Transverse colon (tissue), 4 donors: Measurements from ENCODE around the gene IVD. TPM values are rescaled to one million over a fixed set of nuclear protein-coding genes. Genes with fewer than 3 reads are reported as not detected.

Experiments
- DNase-seq: peaks from one replicate; pipeline ENCODE4 v3.0.0-alpha.2; 2019
- H3K27ac ChIP-seq, 4 donors: fragments of 200-600 bp; sonication (generic); 2 replicates each; pipeline ENCODE4 v1.5.1; 2016 to 2018; ENCODE audit warnings: inconsistent platforms in 4 of 4
- H3K27me3 ChIP-seq: fragments of 200-600 bp; sonication (generic); 2 replicates; pipeline ENCODE4 v1.5.1; 2017; ENCODE audit warnings: inconsistent platforms
- H3K36me3 ChIP-seq, 4 donors: fragments of 200-600 bp; sonication (generic); 2 replicates each; pipeline ENCODE4 v1.5.1; 2017 to 2019; ENCODE audit warnings: inconsistent platforms in 4 of 4
- H3K4me1 ChIP-seq, 4 donors: fragments of 200-600 bp; sonication (generic); 2 replicates each; pipeline ENCODE4 v1.5.1; 2017 to 2020; ENCODE audit warnings: inconsistent platforms in 4 of 4
- H3K4me3 ChIP-seq, 4 donors: fragments of 200-600 bp; sonication (generic); 1 replicate in 1 of 4; 2 replicates in 3 of 4; pipeline versions ENCODE4 v1.5.1 to v1.6.1; 2017 to 2019; ENCODE audit warnings: inconsistent platforms in 4 of 4
- H3K9me3 ChIP-seq, 2 donors: fragments of 200-600 bp; sonication (generic); 2 replicates each; pipeline ENCODE4 v1.5.1; 2017 to 2019; ENCODE audit warnings: inconsistent platforms in 2 of 2
- EP300 ChIP-seq: sonication (generic); formaldehyde crosslinking; IDR thresholded peaks from one replicate; pipeline ENCODE4 v1.6.1; 2017; ENCODE audit warnings: antibody characterized with exemption, low read depth
- POLR2A ChIP-seq: fragments of 450-650 bp; IDR thresholded peaks from one replicate; pipeline ENCODE4 v1.6.1; 2016; ENCODE audit warnings: antibody characterized with exemption, mild to moderate bottlenecking, moderate library complexity
- POLR2AphosphoS5 ChIP-seq, 3 donors: sonication (generic); formaldehyde crosslinking; IDR thresholded peaks; one replicate each; pipeline ENCODE4 v1.6.1; 2016; ENCODE audit warnings: antibody characterized with exemption in 3 of 3
- WGBS, 2 donors: methylation state at CpG; one replicate each; pipeline ENCODE4 v1.1.5; 2018; ENCODE audit warnings: low coverage in 1 of 2; 5-methylcytosine and 5-hydroxymethylcytosine counted together
- in situ Hi-C, 4 donors: fragments of 200-750 bp; cut with MboI; loops; one replicate each; pipeline versions ENCODE4 v1.15.0 to v1.15.1; 2017; ENCODE audit warnings: low sequenced_read_pairs in 3 of 4, low pct_ligation_motif_present in 1 of 4, low pct_unique_long_range_greater_than_20kb in 1 of 4
- intact Hi-C: fragments of 100-400 bp; cut with DNase I; formaldehyde crosslinking; loops from one replicate; pipeline ENCODE4 v1.15.1; 2023; ENCODE audit warnings: low total_unique reads
- total RNA-seq, 4 donors: library from RNA; depleted of rRNA; stranded (reverse); fragments of >200 nt; gene quantifications; one replicate each; pipeline ENCODE4 v1.1.0, GENCODE V29; 2016
- TF ChIP-seq, protein P1 (sequence below), 5 experiments: fragments of 200-600 bp in 3 of 5; fragments of 450-650 bp in 2 of 5; sonication (generic) in 3 of 5; IDR thresholded peaks; 1 replicate in 2 of 5; 2 replicates in 3 of 5; pipeline ENCODE4 v1.5.1; 2016 to 2017; ENCODE audit warnings: antibody characterized with exemption in 5 of 5, inconsistent platforms in 3 of 5, mild to moderate bottlenecking in 2 of 5, moderate library complexity in 1 of 5

IVD gene
- total RNA-seq, 4 donors from 2014 or later, result 51.4 to 122 (median 58.7) TPM

DNA sequence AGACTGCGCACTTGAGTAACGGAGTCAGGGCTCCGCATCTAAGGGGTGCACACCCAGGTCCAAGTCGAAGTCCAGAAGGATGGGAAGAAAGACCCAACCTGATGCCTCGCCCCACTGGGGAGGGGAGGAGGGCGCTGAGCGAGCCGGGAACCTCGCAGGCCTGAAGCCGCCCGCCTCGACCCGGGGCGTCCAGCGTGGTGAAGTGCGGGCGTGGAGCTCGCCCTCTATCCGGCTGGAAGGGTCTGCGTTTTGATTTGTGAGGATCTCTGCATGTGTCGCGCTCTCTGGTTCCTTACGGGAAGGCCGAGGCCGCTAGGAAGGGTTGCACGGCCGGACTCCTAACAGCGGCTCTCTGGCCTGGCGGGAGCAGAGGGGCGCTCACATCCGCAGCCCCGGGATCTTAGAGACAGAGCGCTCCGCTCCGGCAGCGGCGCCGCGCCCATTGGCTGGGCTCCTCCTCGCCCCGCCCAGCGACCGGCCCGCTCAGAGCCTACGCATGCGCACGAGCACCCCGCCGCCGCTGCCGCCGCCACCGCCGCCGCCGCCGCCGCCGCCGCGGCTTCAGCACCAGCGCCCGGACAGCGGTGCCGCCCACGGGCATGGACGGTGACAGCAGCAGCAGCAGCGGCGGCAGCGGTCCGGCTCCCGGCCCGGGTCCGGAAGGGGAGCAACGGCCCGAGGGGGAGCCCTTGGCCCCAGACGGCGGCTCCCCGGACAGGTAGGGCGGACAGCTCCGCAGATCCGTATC is 47.7 kb upstream of the IVD start, which contains the start of gene DISP2:
Gene DISP2 (plus strand): TSS at position 497 of the 748 bp plus-strand sequence. CDS start 103 bp downstream, at position 600.
- 3% methylated on average over 44 of the region's 82 CpGs; no CpG with 5 or more reads in 1 of the 2 donors for WGBS, 2 donors
- Histone ChIP-seq H3K4me1 (peaks cover 18 to 47% (median 30%) of the 10 kb centered on the region in 4 donors), H3K27ac (peak within 1 kb of the TSS; percentile 78 to 98 (median 87)), H3K4me3 (peak within 1 kb of the TSS; percentile 28 to 57 (median 34)), H3K9me3 (no peaks in the 10 kb centered on the region), H3K36me3 (peaks cover 0 to 5% (median 0%) of the 10 kb centered on the region in 4 donors), H3K27me3 (no peaks in the 10 kb centered on the region)
- TF ChIP-seq POLR2A, result peak; percentile 80
- TF ChIP-seq, protein P1, sequence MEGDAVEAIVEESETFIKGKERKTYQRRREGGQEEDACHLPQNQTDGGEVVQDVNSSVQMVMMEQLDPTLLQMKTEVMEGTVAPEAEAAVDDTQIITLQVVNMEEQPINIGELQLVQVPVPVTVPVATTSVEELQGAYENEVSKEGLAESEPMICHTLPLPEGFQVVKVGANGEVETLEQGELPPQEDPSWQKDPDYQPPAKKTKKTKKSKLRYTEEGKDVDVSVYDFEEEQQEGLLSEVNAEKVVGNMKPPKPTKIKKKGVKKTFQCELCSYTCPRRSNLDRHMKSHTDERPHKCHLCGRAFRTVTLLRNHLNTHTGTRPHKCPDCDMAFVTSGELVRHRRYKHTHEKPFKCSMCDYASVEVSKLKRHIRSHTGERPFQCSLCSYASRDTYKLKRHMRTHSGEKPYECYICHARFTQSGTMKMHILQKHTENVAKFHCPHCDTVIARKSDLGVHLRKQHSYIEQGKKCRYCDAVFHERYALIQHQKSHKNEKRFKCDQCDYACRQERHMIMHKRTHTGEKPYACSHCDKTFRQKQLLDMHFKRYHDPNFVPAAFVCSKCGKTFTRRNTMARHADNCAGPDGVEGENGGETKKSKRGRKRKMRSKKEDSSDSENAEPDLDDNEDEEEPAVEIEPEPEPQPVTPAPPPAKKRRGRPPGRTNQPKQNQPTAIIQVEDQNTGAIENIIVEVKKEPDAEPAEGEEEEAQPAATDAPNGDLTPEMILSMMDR (IDR thresholded peaks at IDR 0.05), result peak in 1 of 5 experiments; percentile 10
- TF ChIP-seq POLR2AphosphoS5 (IDR thresholded peaks at IDR 0.05), result peak in 2 of 3 donors; percentile 58 to 61
- TF ChIP-seq EP300, result no peak
- in situ Hi-C loops (no loop called here), intact Hi-C loops (no loop called here)
- peak; percentile 92 for DNase-seq

DNA sequence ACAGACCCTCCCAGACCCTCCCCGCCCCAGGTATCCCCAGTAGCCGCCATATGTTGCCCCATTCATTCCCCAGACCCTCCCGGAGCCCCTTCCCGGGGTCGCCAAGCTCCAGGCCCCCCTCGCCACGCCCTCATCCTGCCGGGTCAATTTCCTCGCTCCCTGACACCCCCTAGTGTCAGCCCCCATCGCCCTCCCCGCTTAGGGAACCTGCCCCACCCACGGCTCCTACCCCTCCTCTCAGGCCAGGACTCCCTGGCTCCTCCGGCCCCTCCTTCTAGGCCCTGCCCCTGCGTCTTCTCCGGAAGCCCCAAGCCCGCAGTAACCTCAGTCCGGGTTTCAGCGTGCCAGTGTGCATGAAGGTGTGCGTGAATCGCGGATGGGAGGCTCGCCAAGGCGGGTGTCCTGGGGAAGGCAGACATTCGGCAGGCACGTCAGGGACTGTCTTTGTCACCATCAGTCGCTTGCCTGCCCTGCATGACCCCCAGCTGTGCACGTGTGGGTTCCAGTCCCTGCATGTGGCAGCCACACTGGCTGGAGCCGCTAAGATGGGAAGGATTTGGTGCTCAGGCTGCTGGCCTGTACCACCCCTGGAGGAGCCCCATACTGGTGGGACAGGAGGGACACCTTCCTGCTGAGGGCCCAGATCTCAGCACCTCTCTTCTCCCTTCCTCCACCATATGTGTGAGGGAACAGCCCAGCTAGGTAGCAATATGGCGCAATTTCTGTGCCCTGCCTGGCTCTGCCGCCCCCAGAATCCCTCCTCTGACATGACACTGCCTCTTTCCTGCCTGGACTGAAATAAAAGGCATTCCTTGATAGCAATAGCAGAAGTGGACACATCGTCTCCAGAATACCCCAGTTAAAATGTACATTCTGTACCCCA is 46.9 kb upstream of the IVD start:
- Histone ChIP-seq H3K9me3 (no peaks in the 10 kb centered on the region), H3K4me3 (peak overlapping the region; percentile 18 to 57 (median 32)), H3K27ac (peak overlapping the region in 1 of 4 donors; percentile 32), H3K36me3 (peaks cover 0 to 5% (median 0%) of the 10 kb centered on the region in 4 donors), H3K4me1 (peaks cover 18 to 47% (median 29%) of the 10 kb centered on the region in 4 donors), H3K27me3 (no peaks in the 10 kb centered on the region)
- intact Hi-C loops, result loop anchor here (1.0 kb wide), 1 partner anchor 37 kb away; no protein-coding TSS in a partner anchor
- in situ Hi-C loops, result no loop called here
- TF ChIP-seq, protein P1 (IDR thresholded peaks at IDR 0.05), result peak in 1 of 5 experiments; percentile 8
- TF ChIP-seq POLR2AphosphoS5 (IDR thresholded peaks at IDR 0.05), result peak in 1 of 3 donors; percentile 20
- no peak for TF ChIP-seq EP300
- TF ChIP-seq POLR2A, result no peak
- WGBS, 2 donors, result 19 to 100% methylated on average over 1 to 18 of the region's 31 CpGs
- peak; percentile 38 for DNase-seq

DNA sequence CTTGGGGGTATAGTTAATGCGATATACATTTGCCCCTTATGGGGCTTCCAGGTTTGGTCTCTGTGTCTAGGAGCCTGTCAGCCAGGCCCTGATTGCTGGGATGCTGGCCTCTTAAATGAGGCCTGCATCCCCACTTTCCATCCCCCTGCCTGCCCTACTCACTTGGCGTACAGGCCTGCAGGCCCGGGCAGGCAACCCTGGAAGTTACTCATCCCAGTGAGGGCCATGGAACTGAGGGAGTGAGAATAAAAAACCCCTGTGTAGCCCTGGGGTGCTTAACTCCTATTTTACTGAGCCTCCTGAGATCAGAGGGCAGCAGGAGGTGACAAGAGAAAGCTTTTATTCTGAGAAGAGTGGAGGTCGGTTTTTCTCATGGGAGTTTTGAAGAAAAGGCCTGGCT is 45.6 kb upstream of the IVD start:
- intact Hi-C loops, result no loop called here
- no peak for DNase-seq
- Histone ChIP-seq H3K27me3 (no peaks in the 10 kb centered on the region), H3K4me3 (no peak overlapping the region), H3K36me3 (peaks cover 0 to 3% (median 0%) of the 10 kb centered on the region in 4 donors), H3K4me1 (peaks cover 11 to 34% (median 17%) of the 10 kb centered on the region in 4 donors), H3K27ac (no peak overlapping the region), H3K9me3 (no peaks in the 10 kb centered on the region)
- TF ChIP-seq POLR2AphosphoS5 (IDR thresholded peaks at IDR 0.05) (no peak), EP300 (no peak), POLR2A (no peak)
- TF ChIP-seq, protein P1 (IDR thresholded peaks at IDR 0.05), result no peak
- in situ Hi-C loops, result loop anchor here in 1 of 4 donors (10.0 kb wide), 1 partner anchor 65 kb away; no protein-coding TSS in a partner anchor
- WGBS, 2 donors, result 93 to 100% methylated on average over 1 to 4 of the region's 4 CpGs
